ENCODE measurements around the gene FAR2. TPM values are rescaled to one million over a fixed set of nuclear protein-coding genes. Genes with fewer than 3 reads are reported as not detected.

FAR2 gene
- total RNA-seq, 3 donors from 2014 or later = 39.7 to 93.0 (median 72.2) TPM

DNA sequence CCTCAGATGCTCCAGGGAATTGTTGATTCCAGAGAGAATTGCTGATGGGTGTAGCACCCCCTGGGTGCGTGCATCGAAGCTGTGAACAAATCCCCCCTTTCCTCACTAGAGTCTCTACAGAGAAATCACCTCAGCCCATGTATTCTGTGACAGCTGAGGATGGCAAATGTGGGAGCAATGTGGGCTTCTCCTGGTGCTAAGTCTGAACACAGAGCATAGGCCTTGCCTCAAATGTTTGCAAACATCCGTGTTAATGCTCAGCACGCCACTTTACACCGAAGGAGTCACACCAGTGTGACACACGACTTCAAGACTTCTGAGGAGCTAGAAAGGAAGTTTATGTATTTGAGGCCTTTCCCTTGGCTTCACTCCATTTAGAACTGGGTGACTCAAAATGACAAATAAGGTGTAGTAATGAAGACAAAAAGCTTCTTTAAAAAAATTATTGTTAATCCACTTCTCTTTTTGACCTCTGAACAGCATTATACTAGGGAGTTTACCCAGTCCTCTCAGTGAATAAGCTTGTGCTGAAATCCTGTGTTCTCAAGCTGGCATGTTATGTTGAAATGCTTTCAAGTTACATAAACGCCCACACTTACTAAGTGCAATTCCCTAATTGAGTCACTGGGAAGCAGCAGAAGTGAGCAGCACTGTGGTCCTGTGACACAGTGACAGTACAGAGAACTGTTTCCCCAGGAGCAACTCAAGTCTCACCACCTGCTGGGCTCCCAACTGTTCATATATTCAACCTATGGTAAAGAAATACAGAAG is 92.9 kb downstream of the FAR2 start:
- TF ChIP-seq, protein P1, sequence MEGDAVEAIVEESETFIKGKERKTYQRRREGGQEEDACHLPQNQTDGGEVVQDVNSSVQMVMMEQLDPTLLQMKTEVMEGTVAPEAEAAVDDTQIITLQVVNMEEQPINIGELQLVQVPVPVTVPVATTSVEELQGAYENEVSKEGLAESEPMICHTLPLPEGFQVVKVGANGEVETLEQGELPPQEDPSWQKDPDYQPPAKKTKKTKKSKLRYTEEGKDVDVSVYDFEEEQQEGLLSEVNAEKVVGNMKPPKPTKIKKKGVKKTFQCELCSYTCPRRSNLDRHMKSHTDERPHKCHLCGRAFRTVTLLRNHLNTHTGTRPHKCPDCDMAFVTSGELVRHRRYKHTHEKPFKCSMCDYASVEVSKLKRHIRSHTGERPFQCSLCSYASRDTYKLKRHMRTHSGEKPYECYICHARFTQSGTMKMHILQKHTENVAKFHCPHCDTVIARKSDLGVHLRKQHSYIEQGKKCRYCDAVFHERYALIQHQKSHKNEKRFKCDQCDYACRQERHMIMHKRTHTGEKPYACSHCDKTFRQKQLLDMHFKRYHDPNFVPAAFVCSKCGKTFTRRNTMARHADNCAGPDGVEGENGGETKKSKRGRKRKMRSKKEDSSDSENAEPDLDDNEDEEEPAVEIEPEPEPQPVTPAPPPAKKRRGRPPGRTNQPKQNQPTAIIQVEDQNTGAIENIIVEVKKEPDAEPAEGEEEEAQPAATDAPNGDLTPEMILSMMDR (IDR thresholded peaks at IDR 0.05) = no peak
- DNase-seq = peak in 2 of 3 donors; percentile 27 to 52
- H3K4me3 ChIP-seq = no peak overlapping the region
- no peaks in the 10 kb centered on the region for H3K9me3 ChIP-seq
- H3K36me3 ChIP-seq (ENCODE audit: low read depth) = no peaks in the 10 kb centered on the region
- intact Hi-C loops (cut with DNase I, micrococcal nuclease) = no loop called here
- peak; percentile 93 for ATAC-seq
- H3K4me1 ChIP-seq (ENCODE audit: low read depth) = peaks cover 25% of the 10 kb centered on the region

DNA sequence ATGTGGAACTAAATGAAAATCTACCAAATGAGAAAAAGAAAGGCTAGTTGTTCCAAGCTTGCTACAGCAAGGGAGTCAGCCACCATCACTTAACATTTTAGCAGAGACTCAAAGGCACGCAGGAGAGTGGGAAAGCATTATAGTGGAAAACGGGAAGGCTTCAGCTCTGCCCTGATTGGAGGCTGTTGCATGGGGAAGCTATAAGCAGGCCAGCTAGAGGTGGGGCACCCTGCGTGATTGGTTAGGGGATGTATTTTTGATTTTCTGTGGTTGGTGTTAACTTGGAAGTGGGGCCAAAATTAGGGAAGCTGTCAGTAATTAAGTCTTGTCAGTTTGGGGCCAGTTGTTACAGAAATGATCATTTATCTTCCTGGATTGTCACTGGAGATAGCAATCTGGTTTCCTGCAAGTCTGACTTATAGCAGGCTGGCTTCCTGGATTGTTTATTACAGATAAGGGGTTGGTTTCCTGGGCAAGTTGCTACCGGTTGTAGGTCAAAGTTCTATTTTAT is 93.9 kb downstream of the FAR2 start:
- TF ChIP-seq, protein P1 (IDR thresholded peaks at IDR 0.05) = no peak
- intact Hi-C loops (cut with DNase I, micrococcal nuclease) = no loop called here
- ATAC-seq (peak; percentile 49), DNase-seq (peak in 1 of 3 donors; percentile 11)
- Histone ChIP-seq H3K4me3 (no peak overlapping the region), H3K4me1 (ENCODE audit: low read depth) (peaks cover 25% of the 10 kb centered on the region), H3K36me3 (ENCODE audit: low read depth) (no peaks in the 10 kb centered on the region), H3K9me3 (no peaks in the 10 kb centered on the region)

DNA sequence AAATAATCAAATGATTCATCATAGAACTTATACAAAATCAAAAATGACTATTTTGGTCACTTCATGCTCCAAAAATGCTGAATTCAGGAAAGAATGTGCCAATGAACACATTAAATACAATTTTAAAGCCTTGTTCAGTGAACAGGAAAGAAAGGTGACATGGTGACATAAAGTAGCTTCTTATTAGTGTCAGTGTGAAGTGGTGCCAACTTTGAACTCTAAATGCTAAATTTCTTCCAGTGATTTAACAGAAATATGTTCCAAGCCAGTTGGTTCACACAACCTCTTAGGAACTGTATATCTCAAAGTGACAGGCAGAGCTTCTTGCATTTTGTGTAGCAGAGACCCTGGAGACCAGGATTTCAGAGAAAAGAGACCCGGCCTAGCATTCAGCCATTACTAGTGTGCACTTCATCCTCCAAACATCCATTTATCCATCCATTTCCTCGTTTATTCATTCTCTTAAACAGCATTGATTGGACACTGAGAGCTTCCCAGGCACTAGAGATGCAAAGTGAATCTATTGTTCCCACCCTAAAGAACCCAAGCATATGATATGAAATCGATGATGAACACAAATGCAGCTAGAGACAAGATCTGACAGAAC is 95.2 kb downstream of the FAR2 start:
- Histone ChIP-seq H3K36me3 (ENCODE audit: low read depth) (no peaks in the 10 kb centered on the region), H3K9me3 (no peaks in the 10 kb centered on the region), H3K4me1 (ENCODE audit: low read depth) (peaks cover 25% of the 10 kb centered on the region), H3K4me3 (no peak overlapping the region)
- intact Hi-C loops (cut with DNase I, micrococcal nuclease) = no loop called here
- ATAC-seq = no peak
- DNase-seq = no peak
- TF ChIP-seq, protein P1 (IDR thresholded peaks at IDR 0.05) = no peak

DNA sequence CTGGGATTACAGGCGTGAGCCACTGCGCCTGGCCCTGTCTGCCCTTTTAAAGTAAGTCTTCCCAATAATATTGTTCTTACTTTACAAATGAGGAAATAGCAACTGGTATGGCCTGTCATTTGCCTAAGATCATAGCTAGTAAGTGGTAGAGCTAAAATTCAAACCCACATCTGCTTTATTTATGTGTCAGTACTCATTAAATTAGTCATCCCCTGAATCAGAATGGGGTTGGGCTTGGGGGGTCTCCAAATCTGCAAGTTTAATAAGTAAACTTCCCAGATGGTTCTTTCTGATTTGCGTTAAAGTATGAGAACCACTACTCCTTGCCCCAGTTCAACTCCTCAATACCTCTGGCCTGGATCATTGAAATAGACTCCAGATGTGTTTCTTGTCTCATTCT is 96.2 kb downstream of the FAR2 start:
- ATAC-seq (no peak), DNase-seq (no peak)
- H3K4me3 ChIP-seq = no peak overlapping the region
- TF ChIP-seq, protein P1 (IDR thresholded peaks at IDR 0.05) = no peak
- H3K4me1 ChIP-seq (ENCODE audit: low read depth) = peaks cover 25% of the 10 kb centered on the region
- intact Hi-C loops (cut with DNase I, micrococcal nuclease) = no loop called here
- H3K36me3 ChIP-seq (ENCODE audit: low read depth) = no peaks in the 10 kb centered on the region
- H3K9me3 ChIP-seq = no peaks in the 10 kb centered on the region

DNA sequence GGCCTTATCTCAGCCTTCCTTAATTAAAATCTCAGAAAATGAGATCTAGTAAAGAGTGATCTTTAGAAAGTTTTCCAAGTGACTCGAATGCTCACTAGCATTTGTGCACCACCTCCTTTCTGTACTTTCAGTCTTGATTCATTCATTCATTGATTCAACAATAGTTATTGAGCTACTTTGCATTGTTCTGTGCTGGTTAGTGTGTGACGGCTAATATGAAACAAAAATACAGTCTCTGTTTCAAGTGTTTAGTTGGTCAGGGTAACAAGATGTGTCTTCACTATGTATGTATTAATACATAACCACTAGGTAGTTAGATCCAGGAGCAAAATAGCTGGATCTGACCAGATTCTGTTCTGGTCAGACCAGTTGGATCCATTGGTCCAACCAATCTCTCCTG is 100.9 kb downstream of the FAR2 start:
- TF ChIP-seq, protein P1 (IDR thresholded peaks at IDR 0.05) = no peak

More for the DNA sequence above, 100.9 kb downstream of the FAR2 start:
- no peak for ATAC-seq
- intact Hi-C loops (cut with DNase I, micrococcal nuclease) = no loop called here
- H3K4me3 ChIP-seq = no peak overlapping the region
- no peaks in the 10 kb centered on the region for H3K4me1 ChIP-seq (ENCODE audit: low read depth)
- H3K36me3 ChIP-seq (ENCODE audit: low read depth) = no peaks in the 10 kb centered on the region
- H3K9me3 ChIP-seq = no peaks in the 10 kb centered on the region
- DNase-seq = no peak
